ENCODE data around the gene WEE2.

The WEE2 gene

GRCh38 chr7:141701489-141702046, 6.6 kb upstream of the WEE2 start:
- CTCF ChIA-PET, result interaction anchor here (1.0 to 1.5 kb wide), 2 partner anchors 37 to 84 kb away, joined by 3 read pairs; no protein-coding TSS in a partner anchor
- TF ChIP-seq ZNF114 (tag by site-specific recombination; IDR thresholded peaks at IDR 0.05) (no peak), PATZ1 (tag by site-specific recombination; IDR thresholded peaks at IDR 0.05) (0 out of 2 replicates have a peak, but pooled peaks have one; percentile 23), ZNF449 (tag by site-specific recombination; IDR thresholded peaks at IDR 0.05) (no peak), ZBTB8A (tag by site-specific recombination; IDR thresholded peaks at IDR 0.05) (peak; percentile 51), GLIS1 (tag by site-specific recombination; IDR thresholded peaks at IDR 0.05) (peak; percentile 59), ZNF423 (tag by site-specific recombination; IDR thresholded peaks at IDR 0.05) (0 out of 2 replicates have a peak, but pooled peaks have one; percentile 29), ZBTB26 (tag by site-specific recombination; optimal IDR thresholded peaks at IDR 0.05) (peak; percentile 38), ZIC2 (tag by site-specific recombination; IDR thresholded peaks at IDR 0.05) (peak; percentile 46), ZNF707 (tag by site-specific recombination; IDR thresholded peaks at IDR 0.05) (no peak), SP2 (tag by site-specific recombination; IDR thresholded peaks at IDR 0.05) (peak; percentile 28; the same call in 1 of the 2 replicates), ZNF398 (tag by site-specific recombination; IDR thresholded peaks at IDR 0.05) (peak; percentile 62), GLIS2 (tag by site-specific recombination; IDR thresholded peaks at IDR 0.05) (peak; percentile 50), ZNF580 (tag by site-specific recombination; IDR thresholded peaks at IDR 0.05) (no peak)
- no peaks in the 10 kb centered on the region for H3K9me3 ChIP-seq (ENCODE audit: control insufficient read depth, insufficient read depth, low read depth, low read length)
- H3K27ac ChIP-seq (ENCODE audit: extremely low read depth, low read depth, low read length), result peak overlapping the region; percentile 72; the same call in 1 of the 2 replicates
- H3K4me1 ChIP-seq (ENCODE audit: control insufficient read depth, insufficient read depth, low read length), result peaks cover 8% of the 10 kb centered on the region
- no peaks in the 10 kb centered on the region for H3K36me3 ChIP-seq (ENCODE audit: control insufficient read depth in 2 of 2, insufficient read depth in 1 of 2, low read length in 2 of 2)
- H3K4me3 ChIP-seq (ENCODE audit: low read depth, low read length), result peak overlapping the region; percentile 67
- POLR2A ChIA-PET, result interaction anchor here (0.6 to 1.5 kb wide), 5 partner anchors 8 to 150 kb away, joined by 3 to 12 read pairs (median 3); partner anchors contain the start of genes AGK and SSBP1

GRCh38 chr7:141702047-141702567, 6.0 kb upstream of the WEE2 start, which contains the start of gene DENND11:
DENND11 (minus strand) TSS chr7:141702166; CDS start chr7:141702153, 13 bp downstream.
- Histone ChIP-seq H3K9me3 (ENCODE audit: control insufficient read depth, insufficient read depth, low read depth, low read length) (no peaks in the 10 kb centered on the region), H3K4me1 (ENCODE audit: control insufficient read depth, insufficient read depth, low read length) (peaks cover 8% of the 10 kb centered on the region), H3K4me3 (ENCODE audit: low read depth, low read length) (peak within 1 kb of the TSS; percentile 67), H3K36me3 (ENCODE audit: control insufficient read depth in 2 of 2, insufficient read depth in 1 of 2, low read length in 2 of 2) (no peaks in the 10 kb centered on the region), H3K27ac (ENCODE audit: extremely low read depth, low read depth, low read length) (peak within 1 kb of the TSS; percentile 72; the same call in 1 of the 2 replicates)
- ChIA-PET POLR2A (interaction anchor here (0.6 to 1.5 kb wide), 4 partner anchors 8 to 45 kb away, joined by 3 to 12 read pairs (median 3); partner anchors contain the start of gene SSBP1), CTCF (interaction anchor here (0.5 to 1.5 kb wide), 3 partner anchors 37 to 112 kb away, joined by 3 read pairs; no protein-coding TSS in a partner anchor)
- TF ChIP-seq ZNF600 (tag by site-specific recombination; IDR thresholded peaks at IDR 0.05) (peak; percentile 65; the same call in 1 of the 2 replicates), ZBTB11 (tag by site-specific recombination; conservative IDR thresholded peaks at IDR 0.05; ENCODE audit: low read depth) (0 out of 2 replicates have a peak, but pooled peaks have one; percentile 18), ZBTB8A (tag by site-specific recombination; IDR thresholded peaks at IDR 0.05) (peak; percentile 52), ZNF335 (tag by site-specific recombination; conservative IDR thresholded peaks at IDR 0.05) (peak; percentile 97), ZBTB20 (tag by site-specific recombination; IDR thresholded peaks at IDR 0.05) (peak; percentile 84), KLF17 (tag by site-specific recombination; IDR thresholded peaks at IDR 0.05) (no peak), ZBTB17 (tag by site-specific recombination; IDR thresholded peaks at IDR 0.05) (0 out of 2 replicates have a peak, but pooled peaks have one; percentile 18), ZFHX2 (tag by site-specific recombination; conservative IDR thresholded peaks at IDR 0.05) (peak; percentile 6; the same call in 1 of the 2 replicates), ZNF677 (tag by site-specific recombination; IDR thresholded peaks at IDR 0.05) (no peak), OSR2 (tag by site-specific recombination; IDR thresholded peaks at IDR 0.05) (no peak)

All from HEK293 (cell line).